Gastrocnemius medialis (tissue), 4 donors: Measurements from ENCODE around the gene ZBTB16.

Experiments used
- POLR2A ChIP-seq, 2 donors: fragments of 450-650 bp; IDR thresholded peaks; one replicate each; pipeline ENCODE4 v1.6.1; 2017; ENCODE audit warnings: antibody characterized with exemption in 2 of 2, mild to moderate bottlenecking in 2 of 2, moderate library complexity in 2 of 2
- TF ChIP-seq, protein P1 (sequence below), 5 experiments: fragments of 450-650 bp in 3 of 5; fragments of 200-600 bp in 2 of 5; sonication (generic) in 2 of 5; IDR thresholded peaks in 4 of 5; conservative IDR thresholded peaks in 1 of 5; 1 replicate in 4 of 5; 2 replicates in 1 of 5; pipeline ENCODE4 v1.5.1; 2016 to 2019; ENCODE audit warnings: antibody characterized with exemption in 5 of 5, mild to moderate bottlenecking in 3 of 5, moderate library complexity in 3 of 5

- TF ChIP-seq, protein P1, sequence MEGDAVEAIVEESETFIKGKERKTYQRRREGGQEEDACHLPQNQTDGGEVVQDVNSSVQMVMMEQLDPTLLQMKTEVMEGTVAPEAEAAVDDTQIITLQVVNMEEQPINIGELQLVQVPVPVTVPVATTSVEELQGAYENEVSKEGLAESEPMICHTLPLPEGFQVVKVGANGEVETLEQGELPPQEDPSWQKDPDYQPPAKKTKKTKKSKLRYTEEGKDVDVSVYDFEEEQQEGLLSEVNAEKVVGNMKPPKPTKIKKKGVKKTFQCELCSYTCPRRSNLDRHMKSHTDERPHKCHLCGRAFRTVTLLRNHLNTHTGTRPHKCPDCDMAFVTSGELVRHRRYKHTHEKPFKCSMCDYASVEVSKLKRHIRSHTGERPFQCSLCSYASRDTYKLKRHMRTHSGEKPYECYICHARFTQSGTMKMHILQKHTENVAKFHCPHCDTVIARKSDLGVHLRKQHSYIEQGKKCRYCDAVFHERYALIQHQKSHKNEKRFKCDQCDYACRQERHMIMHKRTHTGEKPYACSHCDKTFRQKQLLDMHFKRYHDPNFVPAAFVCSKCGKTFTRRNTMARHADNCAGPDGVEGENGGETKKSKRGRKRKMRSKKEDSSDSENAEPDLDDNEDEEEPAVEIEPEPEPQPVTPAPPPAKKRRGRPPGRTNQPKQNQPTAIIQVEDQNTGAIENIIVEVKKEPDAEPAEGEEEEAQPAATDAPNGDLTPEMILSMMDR (IDR thresholded peaks at IDR 0.05 in 4 of 5, conservative IDR thresholded peaks at IDR 0.05 in 1 of 5) = no peak
- no peak for TF ChIP-seq POLR2A (IDR thresholded peaks at IDR 0.05)
Observed at GRCh38 chr11:114179234-114179941, 119.9 kb downstream of the ZBTB16 start.
